Activated CD4-positive, alpha-beta T cell treated with anti-CD3 and anti-CD28 coated beads, Interleukin-2, amount 50 U/mL, for 4 hours (primary cell): ENCODE results near the gene UBXN6.

Experiments
- DNase-seq, 2 experiments: peaks; one replicate each; pipeline ENCODE4 v3.0.0-alpha.2; 2020

UBXN6 gene

GRCh38 chr19:4437103-4437502 is 20.5 kb downstream of the UBXN6 start:
- DNase-seq = no peak

- no peak for DNase-seq
Observed at GRCh38 chr19:4436231-4436630, 21.4 kb downstream of the UBXN6 start.

- no peak for DNase-seq
Observed at GRCh38 chr19:4434391-4434790, 23.2 kb downstream of the UBXN6 start.

- DNase-seq = no peak
Observed at GRCh38 chr19:4432918-4433506, 24.6 kb downstream of the UBXN6 start.

GRCh38 chr19:4431808-4432674 is 25.6 kb downstream of the UBXN6 start:
- DNase-seq = no peak

- no peak for DNase-seq
Observed at GRCh38 chr19:4431296-4431695, 26.3 kb downstream of the UBXN6 start.

GRCh38 chr19:4430760-4431159 is 26.8 kb downstream of the UBXN6 start:
- DNase-seq = no peak

GRCh38 chr19:4429771-4430171 is 27.8 kb downstream of the UBXN6 start:
- DNase-seq = no peak

GRCh38 chr19:4429256-4429655 is 28.3 kb downstream of the UBXN6 start:
- DNase-seq = no peak

GRCh38 chr19:4428326-4428975 is 29.1 kb downstream of the UBXN6 start:
- no peak for DNase-seq

GRCh38 chr19:4425537-4425936 is 32.1 kb downstream of the UBXN6 start:
- DNase-seq = no peak

- no peak for DNase-seq
Observed at GRCh38 chr19:4423416-4424126, 34.0 kb downstream of the UBXN6 start.

GRCh38 chr19:4416268-4416667 is 41.3 kb downstream of the UBXN6 start:
- DNase-seq = no peak

GRCh38 chr19:4415352-4415751 is 42.2 kb downstream of the UBXN6 start:
- DNase-seq = no peak

- no peak for DNase-seq
Observed at GRCh38 chr19:4414800-4415321, 42.7 kb downstream of the UBXN6 start.

GRCh38 chr19:4414144-4414799 is 43.3 kb downstream of the UBXN6 start:
- DNase-seq = no peak

GRCh38 chr19:4413588-4413987 is 44.0 kb downstream of the UBXN6 start:
- DNase-seq = no peak

- no peak for DNase-seq
Observed at GRCh38 chr19:4409123-4409933, 48.3 kb downstream of the UBXN6 start.

- no peak for DNase-seq
Observed at GRCh38 chr19:4406626-4407025, 51.0 kb downstream of the UBXN6 start.

- no peak for DNase-seq
Observed at GRCh38 chr19:4405977-4406376, 51.6 kb downstream of the UBXN6 start.

- no peak for DNase-seq
Observed at GRCh38 chr19:4403005-4403761, 54.4 kb downstream of the UBXN6 start.
